Gastrocnemius medialis (tissue), 4 donors: Measurements from ENCODE around the gene SCARB1.

Source experiments
- CTCF ChIP-seq, 5 experiments: fragments of 450-650 bp in 3 of 5; fragments of 200-600 bp in 2 of 5; sonication (generic) in 2 of 5; IDR thresholded peaks in 4 of 5; conservative IDR thresholded peaks in 1 of 5; 1 replicate in 4 of 5; 2 replicates in 1 of 5; pipeline ENCODE4 v1.5.1; 2016 to 2019; ENCODE audit warnings: antibody characterized with exemption in 5 of 5, mild to moderate bottlenecking in 3 of 5, moderate library complexity in 3 of 5
- POLR2A ChIP-seq, 2 donors: fragments of 450-650 bp; IDR thresholded peaks; one replicate each; pipeline ENCODE4 v1.6.1; 2017; ENCODE audit warnings: antibody characterized with exemption in 2 of 2, mild to moderate bottlenecking in 2 of 2, moderate library complexity in 2 of 2

- TF ChIP-seq CTCF (IDR thresholded peaks at IDR 0.05 in 4 of 5, conservative IDR thresholded peaks at IDR 0.05 in 1 of 5) (no peak), POLR2A (IDR thresholded peaks at IDR 0.05) (no peak)
Measured at GRCh38 chr12:124871297-124871696, 7.6 kb upstream of the SCARB1 start.
